ENCODE measurements around the gene INPP4B.

DNA sequence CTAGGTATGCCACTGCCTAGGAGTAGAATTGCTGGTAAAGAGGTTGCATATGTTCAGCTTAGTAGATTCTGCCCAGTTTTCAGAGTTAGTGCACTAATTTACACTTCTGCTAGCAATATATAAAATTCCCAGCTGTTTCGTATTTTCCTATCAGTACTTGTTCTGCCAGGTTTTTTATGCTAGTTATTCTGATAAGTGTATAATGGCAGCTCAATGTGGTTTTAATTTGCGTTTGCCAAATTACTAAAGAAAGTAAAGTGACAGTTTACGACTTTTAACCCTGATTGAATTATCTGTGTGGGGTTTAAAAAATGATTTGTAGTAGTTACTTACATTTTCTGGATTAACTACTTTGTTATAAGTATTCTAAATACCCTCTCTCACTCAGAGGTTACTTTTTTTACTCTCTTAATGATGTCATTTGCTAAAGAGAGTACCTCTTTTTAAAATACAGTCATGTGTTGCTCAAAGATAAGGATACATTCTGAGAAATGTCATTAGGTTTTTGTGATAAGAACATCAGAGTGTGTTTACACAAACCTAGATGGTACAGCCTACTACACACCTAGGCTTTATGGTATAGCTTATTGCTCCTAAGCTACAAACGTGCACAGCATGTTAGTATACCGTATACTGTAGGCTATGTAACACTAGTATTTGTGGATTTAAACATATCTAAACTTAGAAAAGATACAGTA lies 846.5 kb downstream of the INPP4B start:
- TF ChIP-seq, protein P1, sequence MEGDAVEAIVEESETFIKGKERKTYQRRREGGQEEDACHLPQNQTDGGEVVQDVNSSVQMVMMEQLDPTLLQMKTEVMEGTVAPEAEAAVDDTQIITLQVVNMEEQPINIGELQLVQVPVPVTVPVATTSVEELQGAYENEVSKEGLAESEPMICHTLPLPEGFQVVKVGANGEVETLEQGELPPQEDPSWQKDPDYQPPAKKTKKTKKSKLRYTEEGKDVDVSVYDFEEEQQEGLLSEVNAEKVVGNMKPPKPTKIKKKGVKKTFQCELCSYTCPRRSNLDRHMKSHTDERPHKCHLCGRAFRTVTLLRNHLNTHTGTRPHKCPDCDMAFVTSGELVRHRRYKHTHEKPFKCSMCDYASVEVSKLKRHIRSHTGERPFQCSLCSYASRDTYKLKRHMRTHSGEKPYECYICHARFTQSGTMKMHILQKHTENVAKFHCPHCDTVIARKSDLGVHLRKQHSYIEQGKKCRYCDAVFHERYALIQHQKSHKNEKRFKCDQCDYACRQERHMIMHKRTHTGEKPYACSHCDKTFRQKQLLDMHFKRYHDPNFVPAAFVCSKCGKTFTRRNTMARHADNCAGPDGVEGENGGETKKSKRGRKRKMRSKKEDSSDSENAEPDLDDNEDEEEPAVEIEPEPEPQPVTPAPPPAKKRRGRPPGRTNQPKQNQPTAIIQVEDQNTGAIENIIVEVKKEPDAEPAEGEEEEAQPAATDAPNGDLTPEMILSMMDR (conservative IDR thresholded peaks at IDR 0.05; ENCODE audit: low read length), result no peak
- TF ChIP-seq EZH2phosphoT487 (IDR thresholded peaks at IDR 0.05; ENCODE audit: borderline replicate concordance, low read depth, low read length), result no peak
